B cell (primary cell): ENCODE results near the gene CCDC171. TPM values are rescaled to one million over a fixed set of nuclear protein-coding genes. Genes with fewer than 3 reads are reported as not detected.

ENCODE experiments used
- ATAC-seq: fragments of 200-7000 bp; cut with Tn5 transposase; one replicate; pipeline ENCODE4 v1.10.0; 2021; ENCODE audit warnings: low read depth, mild to moderate bottlenecking, moderate number of reproducible peaks, moderate library complexity
- CTCF ChIA-PET: fragments of 350-600 bp; sonication (Branson Sonifier 250); formaldehyde crosslinking; loops from one replicate; lab custom pipeline; 2021; ENCODE audit warnings: antibody characterized with exemption, inconsistent platforms; lab: Charles Lee
- POLR2A ChIA-PET: fragments of 350-600 bp; sonication (Branson Sonifier 250); formaldehyde crosslinking; loops from one replicate; lab custom pipeline; 2021; ENCODE audit warnings: antibody characterized with exemption; lab: Charles Lee
- DNase-seq: peaks from one replicate; pipeline ENCODE4 v3.0.0; 2013
- H2AFZ ChIP-seq: 2 replicates; pipeline ENCODE4 v1.6.1; 2012; ENCODE audit warnings: mild to moderate bottlenecking, low read depth, low read length; ENCODE audit not compliant: insufficient read depth, poor library complexity, severe bottlenecking
- H3K27ac ChIP-seq, 2 donors: 1 replicate in 1 of 2; 2 replicates in 1 of 2; pipeline ENCODE4 v1.5.1; 2012 to 2013; ENCODE audit warnings: low read length in 2 of 2, mild to moderate bottlenecking in 2 of 2, moderate library complexity in 1 of 2
- H3K27me3 ChIP-seq, 4 experiments: fragments of 200-600 bp in 1 of 4; sonication (generic) in 1 of 4; replicated peaks in 1 of 4; 1 replicate in 2 of 4; 2 replicates in 2 of 4; pipeline versions ENCODE4 v1.6.1 to v1.7.0; 2013 to 2016; ENCODE audit warnings: low read length in 3 of 4, mild to moderate bottlenecking in 2 of 4, mixed read lengths in 1 of 4, moderate library complexity in 1 of 4; ENCODE audit not compliant: insufficient read depth in 4 of 4, control insufficient read depth in 3 of 4; ENCODE audit errors: control extremely low read depth in 1 of 4
- H3K36me3 ChIP-seq, 2 experiments: replicated peaks in 1 of 2; 1 replicate in 1 of 2; 2 replicates in 1 of 2; pipeline versions ENCODE4 v1.6.1 to v1.7.1; 2013; ENCODE audit warnings: low read length in 1 of 2; ENCODE audit not compliant: insufficient read depth in 2 of 2, control insufficient read depth in 1 of 2; ENCODE audit errors: control extremely low read depth in 1 of 2, extremely low read depth in 1 of 2
- H3K4me1 ChIP-seq, 2 donors: fragments of 200-600 bp in 1 of 2; sonication (generic) in 1 of 2; 1 replicate in 1 of 2; 2 replicates in 1 of 2; pipeline versions ENCODE4 v1.5.1 to v1.6.1; 2013 to 2017; ENCODE audit warnings: low read length in 2 of 2; ENCODE audit not compliant: control insufficient read depth in 2 of 2, insufficient read depth in 2 of 2
- H3K4me2 ChIP-seq: replicated peaks from 2 replicates; pipeline ENCODE3; 2012; ENCODE audit warnings: mild to moderate bottlenecking, low read depth, low read length; ENCODE audit not compliant: poor library complexity, severe bottlenecking
- H3K4me3 ChIP-seq, 5 experiments: fragments of 200-600 bp in 1 of 5; sonication (generic) in 1 of 5; 1 replicate in 3 of 5; 2 replicates in 2 of 5; pipeline versions ENCODE4 v1.5.1 to v1.7.0; 2011 to 2016; ENCODE audit warnings: low read length in 4 of 5, mild to moderate bottlenecking in 4 of 5, low read depth in 2 of 5, control low read depth in 1 of 5, moderate library complexity in 1 of 5; ENCODE audit not compliant: insufficient read depth in 1 of 5; ENCODE audit errors: control extremely low read depth in 1 of 5, extremely low read depth in 1 of 5
- H3K79me2 ChIP-seq: fragments of 200-600 bp; sonication (generic); one replicate; pipeline ENCODE4 v1.6.0; 2016; ENCODE audit warnings: low read length; ENCODE audit not compliant: control insufficient read depth, insufficient read depth
- H3K9ac ChIP-seq: fragments of 200-600 bp; sonication (generic); 2 replicates; pipeline ENCODE4 v1.6.1; 2017; ENCODE audit warnings: mild to moderate bottlenecking, low read length, moderate library complexity
- H3K9me3 ChIP-seq, 3 donors: one replicate each; pipeline versions ENCODE4 v1.6.1 to v1.7.1; 2013; ENCODE audit warnings: low read length in 2 of 3; ENCODE audit not compliant: control insufficient read depth in 2 of 3, insufficient read depth in 1 of 3; ENCODE audit errors: control extremely low read depth in 1 of 3
- H4K20me1 ChIP-seq: 2 replicates; pipeline ENCODE4 v1.6.0; 2012; ENCODE audit warnings: mild to moderate bottlenecking, low read length; ENCODE audit not compliant: insufficient read depth, control insufficient read depth, poor library complexity, severe bottlenecking
- H3K27ac Mint-ChIP-seq: one replicate; pipeline ENCODE4 v1.8.0; 2021; ENCODE audit warnings: mixed read lengths
- H3K27me3 Mint-ChIP-seq: one replicate; pipeline ENCODE4 v1.8.0; 2021; ENCODE audit warnings: mixed read lengths
- H3K4me1 Mint-ChIP-seq: one replicate; pipeline ENCODE4 v1.8.0; 2021; ENCODE audit warnings: mixed read lengths
- H3K4me3 Mint-ChIP-seq: one replicate; pipeline ENCODE4 v1.8.0; 2021; ENCODE audit warnings: mixed read lengths
- H3K9me3 Mint-ChIP-seq: one replicate; pipeline ENCODE4 v1.8.0; 2022; ENCODE audit warnings: mixed read lengths; ENCODE audit not compliant: insufficient read depth
- EZH2 ChIP-seq: IDR thresholded peaks from 2 replicates; pipeline ENCODE4 v1.6.1; 2012; ENCODE audit warnings: borderline replicate concordance, low read depth, mild to moderate bottlenecking, moderate library complexity, low read length; ENCODE audit not compliant: insufficient read depth, poor library complexity, severe bottlenecking
- WGBS: methylation state at CpG from one replicate; pipeline ENCODE4 v1.1.5; 2013; ENCODE audit warnings: missing lambda C conversion rate; ENCODE audit not compliant: insufficient coverage; 5-methylcytosine and 5-hydroxymethylcytosine counted together
- intact Hi-C: fragments of 100-400 bp; cut with micrococcal nuclease; formaldehyde crosslinking; loops from one replicate; pipeline ENCODE4 v1.10.0; 2022
- polyA plus RNA-seq: library from polyadenylated mRNA; depleted of rRNA; stranded (reverse); fragments of >200 nt; gene quantifications from 2 replicates; pipeline ENCODE4 v1.2.3, GENCODE V29; 2012
- total RNA-seq, 2 donors: library from RNA; stranded (reverse); fragments of 120-200 nt in 1 of 2; gene quantifications; 1 replicate in 1 of 2; 2 replicates in 1 of 2; pipeline versions ENCODE4 v1.2.3 to v1.2.4, GENCODE V29; 2013 to 2022
- TF ChIP-seq, protein P1 (sequence below): fragments of 200-600 bp; IDR thresholded peaks from one replicate; pipeline ENCODE4 v1.8.0; 2022; ENCODE audit warnings: antibody characterized with exemption, mild to moderate bottlenecking

Gene CCDC171
- total and polyA plus RNA-seq, 2 donors (not counting 1 experiment from before 2014, with no cell fraction given) = 0.22 to 6.3 TPM

DNA sequence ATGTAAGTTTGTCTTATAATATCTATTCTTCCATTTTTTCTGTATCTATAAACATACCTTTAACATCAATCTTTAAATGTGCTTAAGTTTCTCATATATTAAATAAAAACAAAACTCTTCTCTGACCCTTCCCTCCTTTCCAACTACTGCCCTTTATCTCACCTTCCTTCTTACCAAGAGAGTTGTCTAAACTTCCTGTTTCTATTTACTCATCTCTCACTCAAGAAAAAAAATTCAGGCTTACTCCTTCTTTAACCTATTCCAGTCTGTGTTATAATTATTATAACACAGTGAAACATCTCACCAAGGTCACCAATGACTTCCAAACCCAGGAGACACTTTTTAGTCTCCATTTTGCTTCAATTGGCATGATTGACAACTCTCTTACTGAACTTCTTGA is 140.9 kb downstream of the CCDC171 start:
- Histone ChIP-seq H3K79me2 (no peaks in the 10 kb centered on the region), H3K9ac (no peak overlapping the region), H3K36me3 (no peaks in the 10 kb centered on the region), H2AFZ (no peak overlapping the region), H4K20me1 (no peaks in the 10 kb centered on the region), H3K27me3 (no peaks in the 10 kb centered on the region), H3K4me3 (no peak overlapping the region), H3K27ac (no peak overlapping the region), H3K4me1 (no peaks in the 10 kb centered on the region), H3K4me2 (no peak overlapping the region), H3K9me3 (no peaks in the 10 kb centered on the region)
- TF ChIP-seq EZH2 = no peak
- TF ChIP-seq, protein P1, sequence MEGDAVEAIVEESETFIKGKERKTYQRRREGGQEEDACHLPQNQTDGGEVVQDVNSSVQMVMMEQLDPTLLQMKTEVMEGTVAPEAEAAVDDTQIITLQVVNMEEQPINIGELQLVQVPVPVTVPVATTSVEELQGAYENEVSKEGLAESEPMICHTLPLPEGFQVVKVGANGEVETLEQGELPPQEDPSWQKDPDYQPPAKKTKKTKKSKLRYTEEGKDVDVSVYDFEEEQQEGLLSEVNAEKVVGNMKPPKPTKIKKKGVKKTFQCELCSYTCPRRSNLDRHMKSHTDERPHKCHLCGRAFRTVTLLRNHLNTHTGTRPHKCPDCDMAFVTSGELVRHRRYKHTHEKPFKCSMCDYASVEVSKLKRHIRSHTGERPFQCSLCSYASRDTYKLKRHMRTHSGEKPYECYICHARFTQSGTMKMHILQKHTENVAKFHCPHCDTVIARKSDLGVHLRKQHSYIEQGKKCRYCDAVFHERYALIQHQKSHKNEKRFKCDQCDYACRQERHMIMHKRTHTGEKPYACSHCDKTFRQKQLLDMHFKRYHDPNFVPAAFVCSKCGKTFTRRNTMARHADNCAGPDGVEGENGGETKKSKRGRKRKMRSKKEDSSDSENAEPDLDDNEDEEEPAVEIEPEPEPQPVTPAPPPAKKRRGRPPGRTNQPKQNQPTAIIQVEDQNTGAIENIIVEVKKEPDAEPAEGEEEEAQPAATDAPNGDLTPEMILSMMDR = no peak
- H3K9me3 Mint-ChIP-seq = peaks cover 2% of the 10 kb centered on the region
- H3K4me1 Mint-ChIP-seq = peaks cover 2% of the 10 kb centered on the region
- no peak overlapping the region for H3K27ac Mint-ChIP-seq
- no peak for ATAC-seq
- ChIA-PET CTCF (no interaction called here), POLR2A (no interaction called here)
- no peak for DNase-seq
- intact Hi-C loops = no loop called here
- no peak overlapping the region for H3K4me3 Mint-ChIP-seq
- H3K27me3 Mint-ChIP-seq = no peaks in the 10 kb centered on the region

DNA sequence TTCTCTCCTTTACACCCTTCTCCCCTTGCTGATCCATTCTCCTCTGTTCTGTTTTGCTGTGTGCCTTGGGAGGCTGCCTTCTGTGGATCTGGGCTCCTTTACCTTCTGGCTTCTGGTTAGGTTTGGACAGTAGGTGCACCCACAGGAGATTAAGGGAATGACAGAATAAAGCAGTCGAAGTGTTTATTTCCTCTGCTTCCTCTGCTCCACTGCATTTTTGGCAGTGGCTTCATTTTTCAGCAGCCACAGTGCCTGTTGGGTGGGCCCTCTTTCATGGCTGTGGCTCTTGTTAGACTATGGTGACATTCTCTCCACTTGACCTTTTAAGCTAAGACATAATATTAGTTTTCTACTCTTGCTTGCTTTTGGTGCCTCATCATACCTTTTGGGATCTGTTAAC is 144.1 kb downstream of the CCDC171 start:
- DNase-seq (no peak), ATAC-seq (no peak)
- H3K4me3 Mint-ChIP-seq = no peak overlapping the region
- Histone ChIP-seq H3K4me3 (no peak overlapping the region), H3K9ac (no peak overlapping the region), H2AFZ (no peak overlapping the region), H3K4me2 (no peak overlapping the region), H3K27me3 (no peaks in the 10 kb centered on the region), H3K79me2 (no peaks in the 10 kb centered on the region), H3K4me1 (no peaks in the 10 kb centered on the region), H3K9me3 (peaks cover 0 to 2% (median 0%) of the 10 kb centered on the region in 3 donors), H4K20me1 (no peaks in the 10 kb centered on the region), H3K27ac (no peak overlapping the region), H3K36me3 (no peaks in the 10 kb centered on the region)
- no peaks in the 10 kb centered on the region for H3K27me3 Mint-ChIP-seq
- TF ChIP-seq, protein P1 = no peak
- TF ChIP-seq EZH2 = no peak
- CTCF ChIA-PET = no interaction called here
- no peak overlapping the region for H3K27ac Mint-ChIP-seq
- intact Hi-C loops = no loop called here
- 50% methylated on average over 1 of the region's 1 CpG for whole genome bisulfite sequencing
- POLR2A ChIA-PET = no interaction called here
- H3K9me3 Mint-ChIP-seq = no peaks in the 10 kb centered on the region
- H3K4me1 Mint-ChIP-seq = peaks cover 2% of the 10 kb centered on the region
